Right kidney (tissue), 9 donors: Measurements from ENCODE around the gene MOSPD3.
A peak's percentile ranks its signal among the peaks of the same experiment; 100 is the strongest.
"Not testable (repeated sequence)": the region's sequence is repeated elsewhere in the genome, so short reads cannot be mapped to it uniquely, and the experiment has no call there.

Source experiments
- DNase-seq: peaks from one replicate; pipeline ENCODE4 v3.0.0-alpha.2; 2016
- long read RNA-seq, 8 donors: transcript quantifications; one replicate each; lab custom pipeline, GENCODE V29; 2026

Gene MOSPD3, protein sequence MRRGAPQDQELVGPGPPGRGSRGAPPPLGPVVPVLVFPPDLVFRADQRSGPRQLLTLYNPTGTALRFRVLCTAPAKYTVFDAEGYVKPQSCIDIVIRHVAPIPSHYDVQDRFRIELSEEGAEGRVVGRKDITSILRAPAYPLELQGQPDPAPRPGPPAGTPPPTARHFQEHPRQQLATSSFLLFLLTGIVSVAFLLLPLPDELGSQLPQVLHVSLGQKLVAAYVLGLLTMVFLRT
- long read RNA-seq, donor 1, transcript MOSPD3-208 (3 exons, 571 nt): minor isoform, 5 of 19 reads
- long read RNA-seq, donor 1, transcript MOSPD3-203 (5 exons, 1,191 nt): major isoform, 12 of 19 reads
- long read RNA-seq, donor 1, partial matches to known transcripts: 0 of 19 reads
- long read RNA-seq, donor 1, other reads (novel, unspliced or antisense): 0 of 19 reads
- long read RNA-seq, donor 2, transcript MOSPD3-203 (5 exons, 1,191 nt): major isoform, 13 of 17 reads
- long read RNA-seq, donor 2, partial matches to known transcripts: 0 of 17 reads
- long read RNA-seq, donor 2, other reads (novel, unspliced or antisense): 0 of 17 reads
- long read RNA-seq, donor 3, transcript MOSPD3-208 (3 exons, 571 nt): major isoform, 5 of 11 reads
- long read RNA-seq, donor 3, partial matches to known transcripts: 0 of 11 reads
- long read RNA-seq, donor 3, other reads (novel, unspliced or antisense): 0 of 11 reads
- long read RNA-seq, donor 4, transcript MOSPD3-203 (5 exons, 1,191 nt): major isoform, 7 of 10 reads
- long read RNA-seq, donor 4, partial matches to known transcripts: 0 of 10 reads
- long read RNA-seq, donor 4, other reads (novel, unspliced or antisense): 0 of 10 reads
- long read RNA-seq, donor 5, transcript MOSPD3-203 (5 exons, 1,191 nt): major isoform, 16 of 23 reads
- long read RNA-seq, donor 5, partial matches to known transcripts: 0 of 23 reads
- long read RNA-seq, donor 5, other reads (novel, unspliced or antisense): 0 of 23 reads
- long read RNA-seq, donor 6, transcript MOSPD3-203 (5 exons, 1,191 nt): major isoform, 14 of 29 reads
- long read RNA-seq, donor 6, transcript MOSPD3-208 (3 exons, 571 nt): minor isoform, 7 of 29 reads
- long read RNA-seq, donor 6, partial matches to known transcripts: 6 of 29 reads
- long read RNA-seq, donor 6, other reads (novel, unspliced or antisense): 0 of 29 reads
- long read RNA-seq, donor 7, transcript MOSPD3-203 (5 exons, 1,191 nt): major isoform, 24 of 49 reads
- long read RNA-seq, donor 7, transcript MOSPD3-208 (3 exons, 571 nt): minor isoform, 13 of 49 reads
- long read RNA-seq, donor 7, partial matches to known transcripts: 6 of 49 reads
- long read RNA-seq, donor 7, other reads (novel, unspliced or antisense): 0 of 49 reads
- long read RNA-seq, donor 8, transcript MOSPD3-203 (5 exons, 1,191 nt): major isoform, 8 of 14 reads
- long read RNA-seq, donor 8, partial matches to known transcripts: 0 of 14 reads
- long read RNA-seq, donor 8, other reads (novel, unspliced or antisense): 0 of 14 reads

- peak; percentile 100 for DNase-seq
Measured at GRCh38 chr7:100611983-100612729, at the start of gene MOSPD3. Gene MOSPD3 (plus strand): TSS chr7:100612540. CDS start chr7:100612792, 252 bp downstream.

DNA sequence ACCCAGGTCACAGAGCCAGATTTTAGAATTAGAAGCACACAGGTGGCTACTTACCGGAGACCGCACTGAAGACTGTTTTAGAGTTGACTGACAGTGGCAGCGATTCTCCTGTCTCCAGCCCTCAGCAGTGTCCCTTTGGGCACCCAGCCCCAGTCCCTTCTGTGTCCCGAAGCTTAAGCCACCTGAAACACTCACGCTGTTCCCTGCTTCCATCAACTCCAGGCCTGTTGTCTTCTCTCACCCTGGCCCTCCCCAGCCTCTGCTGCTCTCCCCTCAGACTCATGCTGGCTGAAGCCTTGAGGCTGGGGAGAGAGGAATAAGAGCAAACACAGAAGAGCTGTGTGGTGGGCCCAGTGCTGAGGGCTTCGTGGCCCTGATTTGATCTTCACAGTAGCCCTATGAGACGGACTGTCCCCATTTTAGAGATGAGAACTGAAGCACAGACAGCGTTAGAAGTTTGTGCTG lies 49.2 kb upstream of the MOSPD3 start:
- DNase-seq: no peak

GRCh38 chr7:100563809-100564400 lies 48.4 kb upstream of the MOSPD3 start:
- peak; percentile 67 for DNase-seq

GRCh38 chr7:100564405-100564804 lies 47.9 kb upstream of the MOSPD3 start:
- DNase-seq: not testable (repeated sequence)

DNA sequence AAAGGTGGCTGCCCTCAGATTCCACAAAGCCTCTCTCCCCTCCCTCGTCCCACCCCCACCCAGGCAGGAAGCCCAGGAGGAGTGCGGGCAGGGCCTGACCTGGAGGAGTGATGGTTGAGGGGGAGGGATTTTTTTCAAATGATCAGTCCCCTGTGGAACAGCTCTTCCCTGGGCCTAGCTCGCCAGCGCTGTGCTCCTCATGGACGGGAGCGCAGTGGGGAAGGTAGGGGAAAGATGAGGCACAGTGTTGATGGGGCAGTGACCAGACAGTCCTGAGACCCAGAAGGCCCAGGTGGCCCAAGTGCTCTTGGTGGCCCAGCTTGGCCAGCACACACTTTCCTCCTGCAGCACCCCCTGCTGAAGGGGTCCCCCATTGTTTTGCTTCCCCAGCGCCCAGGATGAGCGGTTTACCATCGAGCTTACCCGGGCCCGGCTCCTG lies 47.2 kb upstream of the MOSPD3 start:
- DNase-seq: no peak

DNA sequence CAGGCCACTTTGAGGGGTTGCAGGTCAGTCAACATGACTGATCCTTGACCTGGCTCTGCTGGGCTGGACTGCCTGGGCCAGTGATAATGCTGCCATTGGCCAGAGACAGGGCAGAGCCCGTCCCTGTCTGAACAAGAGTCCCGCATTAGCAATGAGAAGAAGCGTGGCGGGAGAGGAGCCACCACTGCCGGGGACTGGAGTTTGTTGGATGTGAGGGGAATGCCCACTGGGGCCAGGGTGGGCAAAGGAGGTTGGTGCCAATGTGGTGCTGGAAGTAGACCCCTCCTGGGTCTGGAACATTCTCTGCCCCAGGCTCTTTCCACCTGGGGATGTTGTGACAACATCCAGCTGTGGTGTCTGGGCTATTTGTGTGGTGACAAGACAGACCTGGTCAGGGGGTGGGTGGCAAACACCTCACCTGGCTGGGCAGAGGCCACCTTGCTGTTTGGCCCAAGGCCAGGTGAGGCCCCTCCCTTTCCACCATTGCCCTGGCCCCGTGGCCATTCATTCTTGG lies 46.3 kb upstream of the MOSPD3 start:
- no peak for DNase-seq

DNA sequence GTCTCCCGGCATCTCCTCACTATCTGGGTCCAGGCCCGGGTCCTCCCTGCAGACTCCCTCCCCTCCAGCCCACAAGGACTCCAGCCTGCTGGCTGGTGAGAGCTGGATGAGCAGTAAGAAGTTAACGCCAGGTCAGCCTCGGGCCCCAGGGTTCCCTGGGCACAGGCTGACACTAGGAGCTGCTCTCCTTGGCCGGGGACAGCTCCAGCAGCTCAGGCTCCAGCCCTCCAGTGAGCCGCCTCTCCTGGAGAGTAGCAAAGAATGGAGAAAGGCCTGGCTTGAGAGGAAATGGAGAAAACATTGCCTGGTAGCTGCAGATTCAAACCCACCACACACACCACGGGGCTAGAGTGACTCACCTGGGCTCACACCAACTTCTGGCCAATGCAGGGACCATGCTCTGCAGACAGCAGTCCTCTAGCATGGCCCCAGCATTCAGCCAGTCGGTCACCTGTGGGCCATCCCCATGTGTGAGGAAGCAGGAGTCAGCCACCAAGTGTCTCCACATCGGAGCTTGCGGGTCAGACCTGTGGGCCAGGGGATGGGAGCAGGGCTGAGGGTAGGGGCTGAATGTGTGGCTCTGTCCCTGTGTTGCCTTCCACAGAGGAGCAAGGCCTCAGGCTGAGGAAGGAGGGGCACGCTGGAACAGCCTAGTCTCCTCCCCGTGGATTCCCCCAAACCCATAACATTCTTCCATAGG lies 45.2 kb upstream of the MOSPD3 start:
- DNase-seq: no peak

- no peak for DNase-seq
Measured at GRCh38 chr7:100567751-100568175, 44.6 kb upstream of the MOSPD3 start.

- no peak for DNase-seq
Measured at GRCh38 chr7:100568176-100568895, 44.0 kb upstream of the MOSPD3 start.

- DNase-seq: peak; percentile 62
Measured at GRCh38 chr7:100568896-100569844, 43.2 kb upstream of the MOSPD3 start.

- DNase-seq: no peak
Measured at GRCh38 chr7:100570954-100571828, 41.1 kb upstream of the MOSPD3 start.

DNA sequence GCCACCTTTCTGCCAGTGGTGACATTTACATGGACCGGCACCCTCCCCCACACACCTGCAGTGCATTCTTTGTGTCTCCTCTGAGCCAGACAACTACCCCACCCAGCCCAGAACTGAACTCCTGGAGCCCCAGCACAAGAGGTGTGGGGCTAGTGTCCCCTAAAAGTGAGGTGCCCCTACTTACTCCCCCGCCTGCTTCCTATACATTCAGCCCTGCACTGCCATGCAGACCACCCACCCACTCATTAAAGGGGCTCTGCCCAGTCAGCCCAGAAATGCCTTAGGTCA lies 40.6 kb upstream of the MOSPD3 start:
- no peak for DNase-seq

DNA sequence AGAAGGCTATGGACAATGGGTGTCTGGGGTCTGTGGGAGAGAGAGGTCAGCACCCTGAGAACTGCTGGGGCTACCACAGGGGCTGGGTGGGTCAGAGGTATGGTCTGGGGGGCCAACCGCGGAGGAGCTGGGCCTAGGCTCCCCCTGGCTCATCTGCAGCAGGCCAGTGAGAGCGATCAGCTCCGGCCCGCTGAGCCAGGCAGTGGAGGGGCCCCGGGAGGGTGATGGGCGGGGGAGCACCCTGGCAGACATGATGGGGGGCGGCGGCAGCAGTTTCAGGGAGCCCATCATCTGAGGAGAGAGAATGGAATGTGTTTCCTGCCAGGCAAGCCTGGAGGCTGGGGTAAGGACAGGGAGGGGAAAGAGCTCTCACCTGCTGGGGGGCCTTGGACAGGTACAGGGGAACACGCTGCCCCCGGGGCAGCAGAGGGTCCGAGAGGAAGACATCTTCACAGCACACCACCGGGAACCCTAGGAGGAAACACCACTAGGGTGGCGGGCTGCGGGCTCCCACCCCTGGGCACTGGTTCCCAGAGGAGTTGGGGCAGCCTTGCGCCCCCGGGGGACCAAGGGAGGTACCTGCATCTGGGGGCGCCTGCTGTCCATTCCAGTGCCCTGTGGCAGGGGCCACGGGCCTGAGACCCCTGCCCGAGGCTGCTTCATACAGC lies 39.9 kb upstream of the MOSPD3 start:
- DNase-seq: peak; percentile 50

GRCh38 chr7:100572949-100573675 lies 39.2 kb upstream of the MOSPD3 start:
- no peak for DNase-seq

DNA sequence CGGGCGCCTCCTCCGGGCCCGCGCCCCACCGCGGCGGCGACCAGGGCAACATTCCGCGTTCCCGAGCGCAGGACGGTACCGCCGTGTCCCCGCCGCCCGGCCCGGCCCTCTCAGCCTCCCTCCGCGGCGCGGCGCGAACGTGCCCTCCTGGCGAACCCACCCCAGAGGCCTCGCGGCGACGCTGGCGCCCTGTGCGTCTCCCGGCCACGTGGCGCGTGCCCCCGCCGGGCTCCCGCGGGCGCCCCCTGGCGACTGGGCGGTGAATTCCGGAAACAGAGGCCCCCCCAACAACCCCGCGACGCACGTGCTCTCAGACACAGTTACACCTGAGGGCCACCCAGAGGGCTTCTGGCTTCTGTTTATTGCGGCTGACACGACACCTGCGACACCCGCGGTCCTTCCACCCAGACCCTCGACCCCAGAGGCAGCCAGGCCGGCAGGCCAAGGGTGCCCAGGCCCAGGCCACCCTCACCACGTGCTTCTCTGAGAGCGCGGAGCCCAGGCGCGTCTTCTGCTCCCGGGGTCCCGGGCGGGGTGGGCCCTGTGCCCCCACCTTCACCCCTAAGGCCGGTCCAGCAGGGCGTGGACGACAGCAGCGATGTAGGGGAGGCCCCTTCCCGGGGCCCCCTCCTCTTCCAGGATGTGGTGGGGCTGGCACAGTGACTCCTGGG lies 38.5 kb upstream of the MOSPD3 start, which contains the start of gene SAP25:
Gene SAP25, minus strand, starts transcription at position 210 of the 671 bp plus-strand sequence. Its CDS starts 158 bp downstream, at position 52.
- no peak for DNase-seq
